Measurements from ENCODE around the gene DPH3.

DNA sequence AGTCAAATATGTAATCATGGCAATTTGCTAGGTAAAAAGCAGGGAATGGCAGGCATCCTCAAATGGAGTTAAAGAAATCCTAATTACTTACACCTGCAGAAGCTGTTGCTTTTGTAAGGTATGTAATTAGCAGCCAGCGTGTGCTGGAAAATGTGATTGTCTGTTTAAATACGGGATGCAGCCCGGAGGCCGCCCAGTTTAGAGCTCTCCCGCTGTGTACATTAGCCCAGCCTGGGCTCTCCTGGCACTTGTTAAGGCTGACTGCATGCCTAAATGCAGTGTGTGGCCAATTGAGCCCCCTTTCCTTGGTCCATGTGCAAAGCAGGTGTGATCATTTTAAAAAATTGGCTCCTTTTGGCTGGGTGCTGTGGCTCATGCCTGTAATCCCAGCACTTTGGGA, 9.0 kb downstream of the DPH3 start:
- TF ChIP-seq, protein P1, sequence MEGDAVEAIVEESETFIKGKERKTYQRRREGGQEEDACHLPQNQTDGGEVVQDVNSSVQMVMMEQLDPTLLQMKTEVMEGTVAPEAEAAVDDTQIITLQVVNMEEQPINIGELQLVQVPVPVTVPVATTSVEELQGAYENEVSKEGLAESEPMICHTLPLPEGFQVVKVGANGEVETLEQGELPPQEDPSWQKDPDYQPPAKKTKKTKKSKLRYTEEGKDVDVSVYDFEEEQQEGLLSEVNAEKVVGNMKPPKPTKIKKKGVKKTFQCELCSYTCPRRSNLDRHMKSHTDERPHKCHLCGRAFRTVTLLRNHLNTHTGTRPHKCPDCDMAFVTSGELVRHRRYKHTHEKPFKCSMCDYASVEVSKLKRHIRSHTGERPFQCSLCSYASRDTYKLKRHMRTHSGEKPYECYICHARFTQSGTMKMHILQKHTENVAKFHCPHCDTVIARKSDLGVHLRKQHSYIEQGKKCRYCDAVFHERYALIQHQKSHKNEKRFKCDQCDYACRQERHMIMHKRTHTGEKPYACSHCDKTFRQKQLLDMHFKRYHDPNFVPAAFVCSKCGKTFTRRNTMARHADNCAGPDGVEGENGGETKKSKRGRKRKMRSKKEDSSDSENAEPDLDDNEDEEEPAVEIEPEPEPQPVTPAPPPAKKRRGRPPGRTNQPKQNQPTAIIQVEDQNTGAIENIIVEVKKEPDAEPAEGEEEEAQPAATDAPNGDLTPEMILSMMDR (IDR thresholded peaks at IDR 0.05) = no peak
- TF ChIP-seq EP300 (IDR thresholded peaks at IDR 0.05) = no peak

Data from ovary (tissue), 3 donors.